ENCODE results near the gene HOXD11. TPM values are rescaled to one million over a fixed set of nuclear protein-coding genes. Genes with fewer than 3 reads are reported as not detected.

HOXD11 gene
- total and polyA plus RNA-seq, 9 of the 15 experiments (the other 6 are each of a cell fraction or from before 2014, with no cell fraction given), result not detected

DNA sequence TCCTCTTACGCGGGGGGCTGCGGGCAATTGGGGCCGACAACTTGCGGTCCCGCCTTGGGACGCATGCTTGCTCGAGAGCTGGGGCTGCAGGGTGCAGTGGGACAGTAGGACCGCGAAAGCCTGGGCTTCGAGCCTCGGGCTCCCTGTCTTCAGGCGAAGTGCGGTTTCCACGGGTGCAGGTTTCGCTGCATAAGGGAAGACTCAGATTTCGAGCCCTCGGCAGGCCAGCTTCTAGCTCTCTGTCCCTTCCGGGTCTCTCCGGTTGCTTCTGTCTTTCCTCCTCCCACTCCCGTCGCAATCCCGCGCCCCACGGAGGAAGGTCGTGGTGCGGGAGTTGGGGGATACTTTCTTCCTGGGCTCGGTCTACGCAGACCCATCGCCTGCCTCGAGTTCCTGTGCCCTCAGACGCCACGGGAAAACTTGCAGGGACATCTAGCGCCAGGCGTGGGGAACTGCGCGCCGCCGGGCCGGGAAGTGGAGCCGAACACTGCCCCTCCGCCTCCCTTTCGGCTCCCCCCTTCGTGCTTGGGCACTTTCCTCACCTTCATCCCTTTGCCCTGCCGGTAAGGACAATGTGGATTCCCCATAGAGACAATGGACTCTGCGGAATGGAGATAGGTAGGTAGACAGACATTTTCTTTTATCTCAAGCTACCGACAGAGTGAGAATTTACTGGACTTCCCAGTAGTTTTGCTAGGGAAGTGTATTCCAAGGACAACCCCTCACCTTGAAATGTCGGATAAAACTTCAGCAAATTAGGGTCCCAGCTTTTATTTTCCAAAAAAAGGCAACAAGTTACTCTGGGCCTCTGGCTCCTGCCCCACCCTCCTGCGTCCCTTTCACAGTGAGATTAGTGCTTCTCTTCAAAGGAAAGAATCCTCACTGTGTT is 18.8 kb upstream of the HOXD11 start (continued):
- TF ChIP-seq, protein P1, sequence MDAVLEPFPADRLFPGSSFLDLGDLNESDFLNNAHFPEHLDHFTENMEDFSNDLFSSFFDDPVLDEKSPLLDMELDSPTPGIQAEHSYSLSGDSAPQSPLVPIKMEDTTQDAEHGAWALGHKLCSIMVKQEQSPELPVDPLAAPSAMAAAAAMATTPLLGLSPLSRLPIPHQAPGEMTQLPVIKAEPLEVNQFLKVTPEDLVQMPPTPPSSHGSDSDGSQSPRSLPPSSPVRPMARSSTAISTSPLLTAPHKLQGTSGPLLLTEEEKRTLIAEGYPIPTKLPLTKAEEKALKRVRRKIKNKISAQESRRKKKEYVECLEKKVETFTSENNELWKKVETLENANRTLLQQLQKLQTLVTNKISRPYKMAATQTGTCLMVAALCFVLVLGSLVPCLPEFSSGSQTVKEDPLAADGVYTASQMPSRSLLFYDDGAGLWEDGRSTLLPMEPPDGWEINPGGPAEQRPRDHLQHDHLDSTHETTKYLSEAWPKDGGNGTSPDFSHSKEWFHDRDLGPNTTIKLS (IDR thresholded peaks at IDR 0.05; ENCODE audit: borderline replicate concordance, low read depth), result no peak
- TF ChIP-seq, protein P2, sequence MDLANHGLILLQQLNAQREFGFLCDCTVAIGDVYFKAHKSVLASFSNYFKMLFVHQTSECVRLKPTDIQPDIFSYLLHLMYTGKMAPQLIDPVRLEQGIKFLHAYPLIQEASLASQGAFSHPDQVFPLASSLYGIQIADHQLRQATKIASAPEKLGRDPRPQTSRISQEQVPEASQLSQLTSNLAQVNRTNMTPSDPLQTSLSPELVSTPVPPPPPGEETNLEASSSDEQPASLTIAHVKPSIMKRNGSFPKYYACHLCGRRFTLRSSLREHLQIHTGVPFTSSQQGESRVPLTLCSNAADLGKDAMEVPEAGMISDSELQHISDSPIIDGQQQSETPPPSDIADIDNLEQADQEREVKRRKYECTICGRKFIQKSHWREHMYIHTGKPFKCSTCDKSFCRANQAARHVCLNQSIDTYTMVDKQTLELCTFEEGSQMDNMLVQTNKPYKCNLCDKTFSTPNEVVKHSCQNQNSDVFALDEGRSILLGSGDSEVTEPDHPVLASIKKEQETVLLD (IDR thresholded peaks at IDR 0.05), result no peak
- TF ChIP-seq CHD1 (IDR thresholded peaks at IDR 0.05; ENCODE audit: low read length) (no peak), RCOR1 (IDR thresholded peaks at IDR 0.05; ENCODE audit: borderline replicate concordance in 1 of 2, low read depth in 2 of 2, low read length in 2 of 2) (0 out of 4 replicates have a peak, but pooled peaks of 1 of the 2 experiments have one; percentile 31), ZNF592 (IDR thresholded peaks at IDR 0.05) (no peak), ZNF57 (CRISPR knock-in tag; IDR thresholded peaks at IDR 0.05) (no peak), CSDE1 (IDR thresholded peaks at IDR 0.05) (no peak), RAD21 (CRISPR knock-in tag; conservative IDR thresholded peaks at IDR 0.05 in 1 of 2, IDR thresholded peaks at IDR 0.05 in 1 of 2) (peak; percentile 79 to 82), CXXC5 (CRISPR knock-in tag; IDR thresholded peaks at IDR 0.05) (no peak), ZNF134 (CRISPR knock-in tag; conservative IDR thresholded peaks at IDR 0.05) (no peak), ZNF212 (CRISPR knock-in tag; IDR thresholded peaks at IDR 0.05) (no peak), EP400 (IDR thresholded peaks at IDR 0.05) (no peak), ZNF398 (CRISPR knock-in tag; IDR thresholded peaks at IDR 0.05) (no peak), ZBTB1 (CRISPR knock-in tag; IDR thresholded peaks at IDR 0.05; ENCODE audit: borderline replicate concordance, low read depth) (no peak), ZNF561 (CRISPR knock-in tag; conservative IDR thresholded peaks at IDR 0.05) (no peak)
- TF ChIP-seq, protein P3, sequence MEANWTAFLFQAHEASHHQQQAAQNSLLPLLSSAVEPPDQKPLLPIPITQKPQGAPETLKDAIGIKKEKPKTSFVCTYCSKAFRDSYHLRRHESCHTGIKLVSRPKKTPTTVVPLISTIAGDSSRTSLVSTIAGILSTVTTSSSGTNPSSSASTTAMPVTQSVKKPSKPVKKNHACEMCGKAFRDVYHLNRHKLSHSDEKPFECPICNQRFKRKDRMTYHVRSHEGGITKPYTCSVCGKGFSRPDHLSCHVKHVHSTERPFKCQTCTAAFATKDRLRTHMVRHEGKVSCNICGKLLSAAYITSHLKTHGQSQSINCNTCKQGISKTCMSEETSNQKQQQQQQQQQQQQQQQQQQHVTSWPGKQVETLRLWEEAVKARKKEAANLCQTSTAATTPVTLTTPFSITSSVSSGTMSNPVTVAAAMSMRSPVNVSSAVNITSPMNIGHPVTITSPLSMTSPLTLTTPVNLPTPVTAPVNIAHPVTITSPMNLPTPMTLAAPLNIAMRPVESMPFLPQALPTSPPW (CRISPR knock-in tag; IDR thresholded peaks at IDR 0.05), result peak; percentile 35; the same call in 1 of the 2 replicates

Measured in K562 (cell line).